Stimulated activated CD8-positive, alpha-beta memory T cell treated with anti-CD3 and anti-CD28 coated beads, Interleukin-15, amount 100 ng/mL, for 24 hours (primary cell): ENCODE results near the gene CDRT15L2.
"Not testable (repeated sequence)": the region's sequence is repeated elsewhere in the genome, so short reads cannot be mapped to it uniquely, and the experiment has no call there.

Experiments used
- DNase-seq: peaks from one replicate; pipeline ENCODE4 v3.0.0-alpha.2; 2020; ENCODE audit warnings: low read depth

The CDRT15L2 gene

DNA sequence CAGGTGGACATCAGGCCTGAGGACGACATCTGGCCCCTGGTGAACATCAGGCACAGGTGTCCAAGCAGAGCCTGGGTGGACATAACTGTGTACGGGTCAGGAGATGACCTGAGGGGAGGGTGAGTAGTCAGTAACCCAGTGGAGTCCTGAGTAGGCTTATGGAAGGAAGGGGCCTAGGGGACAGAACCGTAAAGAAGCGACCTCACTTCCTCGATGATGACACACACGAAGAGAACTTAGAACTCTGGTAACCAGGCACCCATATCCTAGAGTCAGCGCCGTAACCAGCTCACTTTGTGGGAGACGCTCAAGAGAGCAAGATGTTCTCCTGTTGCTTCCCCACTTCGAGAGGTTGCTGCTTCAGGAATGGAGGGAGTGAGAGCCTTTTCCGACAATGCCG, at the start of gene CDRT15L2:
Gene CDRT15L2, plus strand, starts transcription at position 301 of the 400 bp plus-strand sequence. Its CDS starts 20 bp downstream, at position 321.
- not testable (repeated sequence) for DNase-seq

- DNase-seq = not testable (repeated sequence)
These were observed 49.4 kb upstream of the CDRT15L2 start for GRCh38 chr17:20530104-20530503.

DNA sequence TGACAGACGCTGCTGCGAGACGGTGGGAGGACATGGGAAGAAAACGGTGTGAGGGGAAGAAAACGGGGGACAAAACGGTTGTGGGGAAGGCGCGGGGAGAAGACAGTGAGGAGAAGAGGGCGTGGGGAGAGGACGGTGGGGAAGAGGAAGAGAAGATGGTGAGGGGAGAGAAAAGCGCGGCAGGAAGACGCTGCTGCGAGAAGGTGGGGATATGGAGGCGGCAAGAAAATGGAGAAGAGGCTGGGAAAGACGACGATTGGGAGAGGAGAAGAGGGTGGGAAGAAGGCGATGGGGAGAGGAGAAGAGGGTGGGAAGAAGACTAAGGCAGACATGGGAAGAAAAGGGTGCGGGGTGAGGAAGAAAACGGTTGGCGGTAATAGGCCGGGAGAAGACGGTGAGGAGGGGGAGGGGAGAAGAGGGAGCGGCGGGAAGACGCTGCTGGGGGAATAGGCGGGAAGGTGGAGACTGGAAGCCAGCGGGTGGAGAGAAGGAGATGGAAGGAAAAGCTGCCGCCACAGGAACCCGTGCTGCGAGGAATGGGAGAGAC, 46.9 kb upstream of the CDRT15L2 start:
- DNase-seq = not testable (repeated sequence)

GRCh38 chr17:20533206-20533605, 46.3 kb upstream of the CDRT15L2 start:
- not testable (repeated sequence) for DNase-seq

- not testable (repeated sequence) for DNase-seq
These were observed 44.6 kb upstream of the CDRT15L2 start for GRCh38 chr17:20534711-20535550.

DNA sequence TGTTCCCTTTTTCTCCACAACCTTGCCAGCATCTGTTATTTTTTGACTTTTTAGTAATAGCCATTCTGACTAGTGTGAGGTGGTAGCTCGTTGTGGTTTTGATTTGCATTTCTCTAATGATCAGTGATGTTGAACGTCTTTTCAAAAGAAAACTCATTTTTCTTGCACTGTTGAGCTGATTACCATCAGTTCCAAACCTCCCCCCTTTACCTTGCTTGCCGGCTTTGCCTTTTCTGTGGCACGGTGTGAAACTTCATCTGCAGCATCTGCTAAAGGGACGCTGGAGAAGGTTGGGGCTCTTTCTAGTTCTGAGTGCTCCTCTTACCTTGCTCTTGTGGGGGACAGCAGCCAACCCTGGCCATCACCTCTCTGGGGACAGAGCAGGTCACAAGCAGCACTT, 39.1 kb upstream of the CDRT15L2 start:
- not testable (repeated sequence) for DNase-seq

- not testable (repeated sequence) for DNase-seq
These were observed 38.7 kb upstream of the CDRT15L2 start for GRCh38 chr17:20540865-20541264.

GRCh38 chr17:20541853-20542546, 37.5 kb upstream of the CDRT15L2 start:
- DNase-seq = not testable (repeated sequence)

DNA sequence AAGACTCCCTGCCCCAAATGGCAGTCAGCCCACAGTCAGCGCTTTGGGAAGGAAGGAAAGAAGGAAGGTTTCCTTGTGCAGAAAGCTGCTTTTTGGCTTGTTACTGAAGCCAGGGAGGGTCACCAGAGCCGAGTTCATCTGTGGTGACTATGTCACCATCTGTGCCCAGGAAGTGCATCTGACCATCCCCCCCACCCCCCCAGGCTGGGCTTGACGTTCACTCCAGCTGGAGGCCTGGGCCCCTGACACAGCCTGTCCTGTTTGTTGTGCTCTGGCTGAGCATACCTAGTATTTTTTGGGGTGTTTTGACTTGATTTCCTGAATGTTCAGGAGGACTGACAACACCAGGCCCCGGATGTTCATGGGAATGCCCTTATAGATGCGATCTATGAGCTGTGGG, 31.6 kb upstream of the CDRT15L2 start:
- not testable (repeated sequence) for DNase-seq

DNA sequence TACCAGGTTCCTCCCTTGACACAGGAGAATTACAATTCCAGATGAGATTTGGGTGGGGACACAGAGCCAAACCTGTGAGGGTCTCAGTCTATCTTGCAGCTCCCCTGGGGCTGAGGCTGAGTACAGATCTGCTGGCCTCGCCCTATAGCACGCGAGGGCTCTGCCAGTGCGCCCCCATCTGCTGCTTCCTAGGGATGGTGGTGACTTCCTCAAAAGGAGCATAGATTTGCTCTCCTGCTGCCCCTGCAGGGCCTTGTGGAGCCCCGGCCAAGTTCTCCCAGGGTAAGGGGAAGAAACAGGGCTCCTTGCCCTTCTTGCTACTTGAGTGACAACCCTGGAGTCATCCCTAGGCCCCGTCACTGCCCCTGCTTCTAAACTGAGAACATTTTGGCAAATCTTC, 26.6 kb upstream of the CDRT15L2 start:
- DNase-seq = not testable (repeated sequence)

DNA sequence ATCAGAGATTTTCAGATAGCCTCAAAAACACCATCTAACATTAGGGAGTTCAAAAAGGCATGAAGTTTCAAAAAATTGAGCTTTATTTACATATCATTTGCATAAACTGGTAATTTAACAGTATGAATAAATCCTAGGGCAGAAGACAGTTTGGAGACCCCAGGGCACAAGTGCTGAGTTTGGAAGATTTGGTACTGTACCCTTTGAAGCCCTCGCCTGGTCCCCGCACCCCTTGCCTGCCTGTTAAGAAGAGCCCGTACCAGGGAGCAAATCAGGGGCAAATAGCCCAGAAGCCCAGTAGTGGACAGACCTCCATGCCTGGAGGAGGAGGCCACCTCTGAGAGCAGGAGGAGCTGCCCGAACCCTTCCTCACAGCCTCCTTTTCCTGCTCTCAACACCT, 24.8 kb upstream of the CDRT15L2 start:
- not testable (repeated sequence) for DNase-seq

DNA sequence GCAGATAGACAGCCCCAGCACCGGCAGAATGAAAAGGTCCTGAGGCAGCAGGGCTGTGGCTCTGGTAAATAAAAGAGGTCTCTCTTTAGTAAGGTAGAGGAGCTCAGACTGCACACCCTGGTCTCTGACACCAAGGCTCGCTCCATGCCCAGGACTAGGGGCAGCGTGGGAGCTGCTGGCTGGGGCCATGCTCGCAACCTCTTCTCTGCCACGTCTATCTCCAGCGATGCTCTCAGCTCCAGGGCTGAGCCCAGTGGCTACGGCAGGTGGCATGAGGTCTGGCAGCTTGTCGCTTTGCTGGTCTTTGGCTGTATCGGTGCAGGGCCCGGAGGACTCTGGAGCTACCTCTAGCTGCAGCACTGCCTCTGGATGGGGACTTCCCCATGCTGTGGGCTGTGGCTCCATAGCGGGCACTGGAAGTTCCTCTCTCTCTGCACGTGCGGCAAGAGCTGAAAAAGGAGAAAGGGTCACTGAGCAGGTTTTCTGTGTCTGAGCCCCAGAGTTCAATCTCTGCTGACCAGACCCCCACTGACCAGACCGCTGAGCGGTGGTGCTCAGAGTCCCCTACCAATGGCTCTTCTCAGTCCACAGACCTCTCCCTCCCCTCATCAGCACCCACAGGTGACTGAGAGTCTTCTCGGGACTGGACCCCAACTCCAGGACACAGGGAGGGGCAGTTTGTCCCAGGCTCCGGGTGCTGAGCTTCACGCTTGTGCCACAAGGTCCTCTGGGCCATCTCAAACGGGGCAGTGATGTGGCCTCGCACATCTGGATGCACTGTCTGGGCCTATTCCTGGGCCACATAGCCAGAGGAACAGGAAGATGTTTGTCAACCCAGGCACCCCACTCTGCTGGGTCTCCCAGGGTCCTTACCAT, 24.2 kb upstream of the CDRT15L2 start:
- not testable (repeated sequence) for DNase-seq

DNA sequence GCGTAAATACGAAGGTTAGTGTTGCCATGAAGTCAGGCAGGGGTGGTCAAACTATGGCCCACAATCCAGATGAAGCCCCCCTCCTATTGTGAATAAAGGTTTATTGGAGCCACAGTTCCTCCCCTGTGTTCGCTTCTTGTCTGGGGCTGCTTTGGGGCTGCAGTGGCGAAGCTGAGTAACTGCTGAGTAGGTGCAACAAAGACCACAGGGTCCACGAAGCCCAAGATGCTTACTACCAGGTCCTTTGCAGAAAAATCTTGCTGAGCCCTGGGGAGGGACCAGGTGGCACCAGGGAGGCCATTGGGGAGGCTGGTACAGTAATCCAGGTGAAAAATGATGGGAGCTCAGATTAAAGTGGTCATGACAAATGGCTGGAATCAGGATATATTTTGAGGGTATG, 21.4 kb upstream of the CDRT15L2 start:
- not testable (repeated sequence) for DNase-seq

GRCh38 chr17:20559018-20559417, 20.5 kb upstream of the CDRT15L2 start:
- DNase-seq = not testable (repeated sequence)

DNA sequence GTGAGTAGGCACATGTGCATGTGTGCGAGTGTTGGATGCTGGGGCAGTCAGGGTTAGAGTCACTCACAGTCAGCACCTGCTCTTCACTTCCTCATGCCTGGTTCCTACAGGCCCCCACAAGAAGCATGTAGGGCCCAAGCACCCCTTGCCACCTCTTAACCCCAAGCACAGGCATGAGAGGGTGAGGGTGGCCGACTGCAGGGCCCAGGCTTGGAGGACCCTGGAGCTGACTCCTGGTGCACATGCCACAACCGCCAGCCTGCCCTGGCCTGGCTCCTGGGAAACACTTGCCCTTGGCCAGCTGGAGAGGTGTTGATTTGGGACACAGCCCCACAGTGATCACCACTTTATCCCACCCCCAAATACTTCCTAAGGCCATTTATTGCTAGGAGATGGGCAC, 16.9 kb upstream of the CDRT15L2 start:
- no peak for DNase-seq

- DNase-seq = not testable (repeated sequence)
These were observed 14.3 kb upstream of the CDRT15L2 start for GRCh38 chr17:20565245-20565644.

DNA sequence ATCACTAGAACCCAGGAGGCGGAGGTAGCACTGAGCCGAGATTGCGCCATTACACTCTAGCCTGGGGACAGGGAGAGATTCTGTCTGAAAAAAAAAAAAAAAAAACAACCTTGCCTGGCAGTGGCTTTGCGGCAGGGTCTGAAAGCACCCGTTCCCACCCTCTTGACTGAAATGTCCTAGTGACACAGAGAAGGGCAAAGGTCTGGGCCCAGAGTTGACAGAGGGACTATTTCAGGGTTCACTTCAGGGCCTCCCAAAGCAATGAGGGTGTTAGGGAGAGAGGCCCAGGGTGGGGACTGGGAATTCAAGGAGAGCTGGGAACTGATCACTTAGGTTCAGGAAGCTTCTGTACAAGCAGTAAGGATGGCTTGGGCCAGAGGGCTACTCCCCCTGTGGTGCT, 13.8 kb upstream of the CDRT15L2 start:
- DNase-seq = no peak

DNA sequence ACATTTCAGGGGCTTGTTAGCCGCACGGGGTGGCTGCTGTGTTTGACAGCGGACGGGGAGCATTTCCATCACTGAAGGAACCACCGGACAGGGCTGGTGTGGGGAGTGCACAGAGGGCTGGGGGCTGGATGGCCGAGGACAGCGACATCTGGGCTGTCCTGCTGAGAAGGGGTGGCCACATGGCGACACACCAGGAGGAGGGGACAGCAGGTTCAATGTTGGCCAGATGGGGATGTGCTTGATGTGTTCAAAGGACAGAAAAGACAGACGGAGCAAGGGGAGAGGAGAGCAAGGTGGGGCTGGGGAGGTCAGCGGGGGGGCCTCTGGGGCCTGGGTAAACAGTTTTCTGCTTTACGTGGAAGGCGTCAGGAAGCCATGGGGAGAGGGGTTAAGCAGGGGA, 12.8 kb upstream of the CDRT15L2 start:
- DNase-seq = not testable (repeated sequence)

DNA sequence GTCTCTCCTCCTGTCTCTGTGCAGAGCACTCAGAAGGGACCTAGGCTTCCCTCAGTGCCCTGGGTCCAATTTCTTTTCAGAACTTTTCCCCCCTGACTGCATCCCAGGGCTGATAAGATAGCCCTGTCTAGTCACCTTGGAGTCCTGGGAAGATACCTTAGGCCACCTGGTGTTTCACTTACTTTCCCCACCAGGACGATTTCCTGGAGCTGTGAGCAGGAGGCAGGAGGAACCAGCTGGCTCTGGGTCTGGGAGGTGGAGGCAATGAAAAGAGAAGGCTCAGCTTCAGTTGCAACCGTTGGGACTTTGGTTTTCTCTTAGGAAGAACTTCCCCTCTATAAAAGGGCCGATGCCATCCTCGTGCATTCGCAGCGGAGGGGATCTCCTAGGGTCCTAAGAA, 12.1 kb upstream of the CDRT15L2 start:
- not testable (repeated sequence) for DNase-seq

DNA sequence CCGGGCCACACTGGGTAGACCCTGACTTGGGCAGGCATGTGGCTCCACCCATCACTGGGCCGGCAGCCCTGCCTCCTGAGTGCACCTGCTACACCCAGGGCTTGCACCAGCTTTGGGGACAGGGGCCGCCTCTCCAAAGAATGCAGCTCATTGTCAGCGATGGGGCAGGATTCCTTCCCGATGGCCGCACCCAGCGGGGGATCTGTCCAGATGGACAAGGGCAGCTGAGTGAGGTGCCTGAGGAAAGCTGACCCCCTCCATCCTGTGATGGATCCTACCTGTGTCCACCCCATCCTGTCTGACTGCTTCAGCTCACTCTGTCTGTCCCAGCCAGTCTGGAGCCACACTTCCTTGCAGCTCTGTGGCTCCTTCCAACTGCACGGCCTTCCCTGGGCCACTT, 10.9 kb upstream of the CDRT15L2 start:
- not testable (repeated sequence) for DNase-seq

GRCh38 chr17:20571653-20572052, 7.9 kb upstream of the CDRT15L2 start:
- not testable (repeated sequence) for DNase-seq

DNA sequence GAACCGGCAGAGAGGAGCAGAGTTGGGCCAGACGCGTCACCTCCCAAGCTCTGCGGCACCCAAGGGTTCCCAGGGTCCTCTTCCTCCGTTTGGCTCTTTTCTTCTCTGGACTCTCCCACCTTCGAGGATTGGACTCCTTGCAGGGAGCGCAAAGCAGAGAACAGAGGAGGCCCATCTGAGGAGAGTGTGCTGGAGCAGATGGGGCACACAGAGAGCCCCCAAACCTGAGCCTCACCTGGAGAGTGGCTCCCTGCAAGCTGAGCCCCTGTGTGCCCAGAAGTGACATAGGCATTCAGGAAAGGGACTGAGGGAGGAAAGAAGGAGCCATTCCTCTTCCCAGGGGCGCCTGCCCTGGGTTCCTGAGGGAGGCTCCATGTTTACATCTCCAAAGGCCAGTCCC, 6.3 kb upstream of the CDRT15L2 start:
- DNase-seq = not testable (repeated sequence)
